HG03097 (cell line): ENCODE data around the gene CCDC57.

Experiments used
- ATAC-seq: cut with Tn5 transposase; IDR thresholded peaks from one replicate; pipeline ENCODE4 v1.9.1; 2021; ENCODE audit not compliant: unreplicated experiment, low FRiP score

Gene CCDC57

GRCh38 chr17:82097919-82098168, 114.8 kb downstream of the CCDC57 start:
- peak; percentile 22 for ATAC-seq

GRCh38 chr17:82097184-82097918, 115.3 kb downstream of the CCDC57 start:
- peak; percentile 1 for ATAC-seq

- ATAC-seq, result no peak
Measured at GRCh38 chr17:82096709-82097183, 115.9 kb downstream of the CCDC57 start.

- no peak for ATAC-seq
Measured at GRCh38 chr17:82095777-82096708, 116.6 kb downstream of the CCDC57 start.

DNA sequence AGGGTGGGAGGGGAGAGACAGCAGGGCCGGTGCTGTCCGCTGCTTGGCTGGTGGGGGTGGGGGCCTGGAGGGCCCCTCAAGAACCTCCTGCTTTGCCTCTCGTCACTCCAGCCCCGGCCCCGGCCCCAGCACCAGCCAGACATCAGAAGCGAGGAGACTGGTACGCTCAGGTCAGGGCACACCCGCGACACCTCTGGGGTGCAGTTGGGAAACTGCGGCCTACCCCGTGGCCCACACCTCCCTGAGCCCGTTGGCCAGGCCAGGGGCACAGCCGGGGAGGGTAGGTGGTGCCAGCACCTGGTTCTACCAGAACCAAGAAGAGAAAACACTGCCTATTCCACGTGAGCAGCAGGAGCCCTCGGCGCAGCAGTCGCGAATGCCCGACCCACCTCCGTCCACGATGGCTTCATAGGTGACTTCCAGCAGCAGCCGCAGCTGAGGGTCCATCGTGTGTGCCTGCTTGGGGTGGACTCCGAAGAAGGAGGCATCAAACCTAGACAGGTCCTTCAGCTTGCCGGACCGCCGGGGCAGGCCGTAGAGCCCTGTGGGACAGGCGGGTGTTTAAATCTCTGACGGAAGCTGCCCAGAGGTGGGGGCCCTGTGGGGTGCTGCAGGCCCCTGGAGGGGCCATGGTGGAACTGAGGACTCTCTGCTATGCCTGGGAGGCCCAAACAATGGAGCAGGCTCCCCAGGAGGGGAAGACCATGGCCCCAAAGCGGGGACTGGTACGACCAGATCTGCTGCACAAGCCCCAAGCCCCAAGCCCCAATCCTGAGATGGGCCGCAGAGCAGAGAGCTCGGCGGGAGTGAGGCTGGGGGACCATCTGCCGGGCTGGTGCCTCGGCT, 117.5 kb downstream of the CCDC57 start:
- no peak for ATAC-seq

DNA sequence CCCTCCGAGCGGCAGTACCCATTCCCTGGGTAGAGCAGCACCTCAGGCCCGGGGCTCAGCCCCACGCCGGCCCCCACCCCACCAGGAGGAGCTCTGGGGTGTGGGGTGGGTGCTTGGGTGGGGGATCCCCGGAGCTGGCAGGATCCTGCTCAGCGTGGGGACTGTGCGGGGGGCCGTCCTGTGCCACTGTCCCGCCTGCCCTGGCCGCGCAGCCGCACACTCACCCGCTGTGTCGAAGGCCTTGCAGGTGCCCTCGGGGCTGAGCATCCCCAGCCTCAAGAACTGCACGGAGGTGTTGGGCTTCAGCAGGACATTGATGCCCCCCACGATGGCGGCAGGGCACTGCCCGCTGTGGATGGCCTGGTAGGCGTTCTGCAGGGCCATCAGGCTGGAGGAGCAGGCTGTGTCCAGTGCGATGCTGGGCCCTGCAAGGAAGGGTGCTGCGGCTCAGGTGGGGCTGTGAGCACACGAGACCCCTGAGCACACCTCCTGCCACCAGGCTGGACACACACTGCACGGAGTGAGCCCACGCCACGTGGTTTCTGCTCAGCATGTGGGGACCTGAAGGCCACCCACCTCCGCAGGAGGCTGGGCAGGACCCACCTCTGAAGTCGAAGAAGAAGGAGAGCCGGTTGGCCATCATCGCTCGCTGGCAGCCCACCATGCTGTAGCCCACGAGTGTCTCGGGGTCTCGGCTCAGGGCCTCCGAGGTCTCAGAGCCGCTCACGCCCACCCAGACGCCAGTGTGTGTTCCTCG, 119.5 kb downstream of the CCDC57 start:
- no peak for ATAC-seq

- ATAC-seq, result no peak
Measured at GRCh38 chr17:82092628-82092994, 120.0 kb downstream of the CCDC57 start.

DNA sequence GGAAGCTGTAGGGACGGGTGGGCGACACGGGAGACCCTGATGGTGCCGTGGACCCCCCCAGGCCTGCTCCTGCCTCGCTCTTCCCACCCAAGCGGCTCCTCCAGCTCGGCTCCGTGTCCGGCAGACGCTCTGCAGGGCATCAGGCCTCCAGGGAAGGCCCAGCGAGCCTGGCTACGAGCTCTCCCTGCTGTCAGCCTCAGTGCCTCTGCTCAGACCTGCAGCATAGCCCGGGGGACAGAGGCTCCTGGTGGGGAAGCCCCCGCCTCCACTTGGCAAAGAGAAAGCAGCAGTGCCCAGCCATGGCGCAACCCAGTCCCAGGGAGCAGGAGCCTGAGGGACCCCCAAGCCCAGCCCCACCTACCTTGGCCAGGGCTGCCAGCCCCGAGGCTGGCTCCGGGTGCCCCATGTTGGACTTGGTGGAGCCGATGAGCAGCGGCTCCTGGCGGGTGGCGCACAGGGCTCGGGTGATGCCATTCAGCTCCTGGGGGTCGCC, 120.5 kb downstream of the CCDC57 start:
- ATAC-seq, result no peak

DNA sequence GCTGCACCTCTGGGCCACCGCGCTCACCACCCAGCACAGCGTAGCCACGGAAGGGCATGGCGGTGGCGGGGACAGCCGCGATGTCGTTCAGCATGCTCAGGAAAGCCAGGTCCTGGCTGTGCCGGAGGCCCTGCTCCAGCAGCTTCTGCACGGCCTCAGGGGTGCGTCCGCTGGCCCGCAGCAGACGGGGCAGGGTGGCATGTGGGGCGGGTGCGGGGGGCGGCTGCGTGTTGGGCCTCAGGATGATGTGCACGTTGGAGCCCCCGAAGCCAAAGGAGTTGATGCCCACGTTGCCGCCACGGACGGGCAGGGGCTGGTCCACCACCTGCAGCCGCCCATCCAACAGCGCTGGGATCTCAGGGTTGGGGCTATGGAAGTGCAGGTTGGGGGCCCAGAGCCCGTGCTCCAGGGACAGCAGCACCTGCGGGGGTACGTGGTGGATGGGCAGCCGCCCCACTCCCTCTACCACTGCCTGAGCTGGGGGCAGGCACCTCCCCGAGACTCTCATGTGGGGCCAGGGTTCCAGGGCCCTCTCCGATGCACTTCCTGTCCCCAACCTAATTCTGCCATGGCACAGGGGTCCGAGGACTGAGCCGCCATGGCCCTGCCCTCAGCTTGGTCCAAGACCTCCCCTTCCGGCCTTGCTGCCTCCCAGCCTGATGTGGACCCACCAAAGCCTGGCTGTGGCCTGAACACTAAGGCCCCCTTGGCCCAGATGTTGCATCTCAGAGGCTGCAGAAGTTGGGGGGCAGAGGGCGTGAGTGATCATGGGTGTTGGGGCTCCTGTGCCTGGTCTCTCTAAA, 121.2 kb downstream of the CCDC57 start:
- no peak for ATAC-seq

DNA sequence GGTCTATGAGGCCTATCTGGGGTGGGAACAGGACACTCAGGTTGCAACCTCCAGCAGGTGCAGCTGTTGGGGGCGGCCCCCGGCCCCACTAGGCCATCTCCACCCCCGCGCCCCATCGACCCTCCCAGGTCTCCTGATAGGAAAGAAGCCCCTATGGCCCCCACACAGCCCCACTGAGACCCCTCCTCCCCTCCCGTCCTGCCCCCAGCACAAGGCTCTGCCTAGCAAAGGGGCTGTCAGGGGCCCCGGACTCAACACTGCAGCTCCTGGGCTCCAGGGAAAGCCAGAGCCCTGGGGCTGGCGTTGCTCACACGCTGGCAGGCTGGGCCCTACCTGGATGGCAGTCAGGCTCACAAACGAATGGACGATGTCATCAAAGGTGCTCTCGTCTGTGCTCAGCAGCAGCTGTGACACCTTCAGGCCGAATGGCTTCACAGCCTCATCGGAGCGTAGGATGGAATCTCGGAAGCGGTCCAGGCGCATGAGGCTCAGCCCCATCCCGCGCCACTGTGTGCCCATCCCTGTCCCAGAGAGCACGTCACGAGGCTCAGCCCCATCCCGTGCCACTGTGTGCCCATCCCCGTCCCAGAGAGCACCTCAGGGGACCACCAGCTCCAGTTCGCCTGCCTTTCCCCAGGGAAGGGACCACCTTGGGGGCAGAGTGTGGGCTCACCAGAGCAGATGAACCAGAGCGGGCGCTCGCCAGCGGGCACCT, 121.9 kb downstream of the CCDC57 start:
- no peak for ATAC-seq

GRCh38 chr17:82089723-82090548, 122.7 kb downstream of the CCDC57 start:
- ATAC-seq, result no peak

- no peak for ATAC-seq
Measured at GRCh38 chr17:82088838-82089722, 123.6 kb downstream of the CCDC57 start.

GRCh38 chr17:82087961-82088837, 124.4 kb downstream of the CCDC57 start:
- ATAC-seq, result no peak

GRCh38 chr17:82086941-82087906, 125.4 kb downstream of the CCDC57 start:
- no peak for ATAC-seq
